22Rv1 (cell line): ENCODE data around the gene YPEL5.

Experiments used
- CTCF ChIP-seq: fragments of 450-650 bp; IDR thresholded peaks from 2 replicates; pipeline ENCODE4 v1.5.1; 2017; ENCODE audit warnings: mild to moderate bottlenecking
- ZFX ChIP-seq: fragments of 450-650 bp; IDR thresholded peaks from 2 replicates; pipeline ENCODE4 v1.6.1; 2017; ENCODE audit warnings: antibody characterized with exemption, borderline replicate concordance

GRCh38 chr2:30149976-30150375, 3.2 kb downstream of the YPEL5 start:
- TF ChIP-seq CTCF (no peak), ZFX (no peak)
